ENCODE data around the gene CTBS.

The CTBS gene

DNA sequence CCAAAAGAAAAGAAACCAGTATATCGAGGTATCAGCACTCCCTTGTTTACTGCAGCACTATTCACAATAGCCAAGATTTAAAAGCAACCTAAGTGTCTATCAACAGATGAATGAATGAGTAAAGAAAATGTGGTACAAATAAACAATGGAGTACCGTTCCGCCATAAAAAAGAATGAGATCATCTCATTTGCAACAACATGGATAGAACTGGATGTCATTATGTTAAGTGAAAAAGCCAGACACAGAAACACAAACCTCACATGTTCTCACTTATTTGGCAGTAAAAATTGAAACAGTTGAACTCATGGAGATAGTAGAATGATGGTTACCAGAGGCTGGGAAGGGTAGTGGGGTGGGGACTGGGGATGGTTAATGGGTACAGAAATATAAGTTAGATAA is 63.6 kb downstream of the CTBS start:
- TF ChIP-seq, protein P1, sequence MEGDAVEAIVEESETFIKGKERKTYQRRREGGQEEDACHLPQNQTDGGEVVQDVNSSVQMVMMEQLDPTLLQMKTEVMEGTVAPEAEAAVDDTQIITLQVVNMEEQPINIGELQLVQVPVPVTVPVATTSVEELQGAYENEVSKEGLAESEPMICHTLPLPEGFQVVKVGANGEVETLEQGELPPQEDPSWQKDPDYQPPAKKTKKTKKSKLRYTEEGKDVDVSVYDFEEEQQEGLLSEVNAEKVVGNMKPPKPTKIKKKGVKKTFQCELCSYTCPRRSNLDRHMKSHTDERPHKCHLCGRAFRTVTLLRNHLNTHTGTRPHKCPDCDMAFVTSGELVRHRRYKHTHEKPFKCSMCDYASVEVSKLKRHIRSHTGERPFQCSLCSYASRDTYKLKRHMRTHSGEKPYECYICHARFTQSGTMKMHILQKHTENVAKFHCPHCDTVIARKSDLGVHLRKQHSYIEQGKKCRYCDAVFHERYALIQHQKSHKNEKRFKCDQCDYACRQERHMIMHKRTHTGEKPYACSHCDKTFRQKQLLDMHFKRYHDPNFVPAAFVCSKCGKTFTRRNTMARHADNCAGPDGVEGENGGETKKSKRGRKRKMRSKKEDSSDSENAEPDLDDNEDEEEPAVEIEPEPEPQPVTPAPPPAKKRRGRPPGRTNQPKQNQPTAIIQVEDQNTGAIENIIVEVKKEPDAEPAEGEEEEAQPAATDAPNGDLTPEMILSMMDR (IDR thresholded peaks at IDR 0.05): no peak

DNA sequence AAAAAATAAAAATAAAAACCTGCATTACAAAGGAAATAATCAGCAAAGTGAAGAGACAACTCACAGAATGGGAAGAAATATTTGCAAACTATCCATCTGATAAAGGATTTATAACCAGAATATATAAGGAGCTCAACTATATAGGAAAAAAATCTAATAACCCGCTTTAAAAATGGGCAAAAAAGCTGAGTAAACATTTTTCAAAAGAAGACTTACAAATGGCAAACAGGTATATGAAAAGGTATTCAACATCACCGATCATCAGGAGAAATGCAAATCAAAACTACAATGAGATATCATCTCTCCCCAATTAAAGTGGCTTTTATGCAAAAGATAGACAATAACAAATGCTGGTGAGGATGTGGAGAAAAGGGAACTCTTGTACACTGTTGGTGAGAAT is 64.1 kb downstream of the CTBS start:
- TF ChIP-seq, protein P1 (IDR thresholded peaks at IDR 0.05): no peak

DNA sequence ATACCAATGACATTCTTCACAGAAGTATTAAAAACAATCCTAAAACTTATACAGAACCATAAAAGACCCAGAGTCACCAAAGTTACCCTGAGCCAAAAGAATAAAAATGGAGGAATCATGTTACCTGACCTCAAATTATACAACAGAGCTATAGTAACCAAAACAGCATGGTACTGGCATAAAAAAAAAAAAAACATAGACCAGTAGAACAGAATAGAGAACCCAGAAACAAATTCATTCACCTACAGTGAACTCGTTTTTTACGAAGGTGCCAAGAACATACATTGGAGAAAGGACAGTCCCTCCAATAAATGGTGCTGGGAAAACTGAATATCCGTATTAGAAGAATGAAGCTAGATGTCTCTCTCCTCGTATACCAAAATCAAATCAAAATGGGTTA is 65.2 kb downstream of the CTBS start:
- TF ChIP-seq, protein P1 (IDR thresholded peaks at IDR 0.05): no peak

DNA sequence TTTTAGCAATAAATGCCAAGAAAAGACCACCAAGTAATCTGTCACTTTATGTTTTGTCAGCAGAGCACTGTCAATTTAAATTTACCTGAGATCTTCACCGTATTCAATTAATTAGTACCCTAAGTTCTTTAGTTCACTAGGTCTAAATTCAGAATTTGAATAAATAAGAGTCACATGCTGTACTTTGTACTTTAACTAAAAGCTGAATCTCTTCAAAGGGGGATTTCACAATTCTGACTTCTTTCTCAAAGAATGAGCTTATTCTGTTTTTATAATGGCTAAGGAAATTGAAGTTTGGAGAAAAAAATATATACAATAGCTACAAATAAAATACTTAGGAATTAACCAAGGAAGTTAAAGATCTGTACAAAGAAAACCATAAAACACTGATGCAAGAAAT is 65.7 kb downstream of the CTBS start:
- TF ChIP-seq, protein P1 (IDR thresholded peaks at IDR 0.05): no peak

DNA sequence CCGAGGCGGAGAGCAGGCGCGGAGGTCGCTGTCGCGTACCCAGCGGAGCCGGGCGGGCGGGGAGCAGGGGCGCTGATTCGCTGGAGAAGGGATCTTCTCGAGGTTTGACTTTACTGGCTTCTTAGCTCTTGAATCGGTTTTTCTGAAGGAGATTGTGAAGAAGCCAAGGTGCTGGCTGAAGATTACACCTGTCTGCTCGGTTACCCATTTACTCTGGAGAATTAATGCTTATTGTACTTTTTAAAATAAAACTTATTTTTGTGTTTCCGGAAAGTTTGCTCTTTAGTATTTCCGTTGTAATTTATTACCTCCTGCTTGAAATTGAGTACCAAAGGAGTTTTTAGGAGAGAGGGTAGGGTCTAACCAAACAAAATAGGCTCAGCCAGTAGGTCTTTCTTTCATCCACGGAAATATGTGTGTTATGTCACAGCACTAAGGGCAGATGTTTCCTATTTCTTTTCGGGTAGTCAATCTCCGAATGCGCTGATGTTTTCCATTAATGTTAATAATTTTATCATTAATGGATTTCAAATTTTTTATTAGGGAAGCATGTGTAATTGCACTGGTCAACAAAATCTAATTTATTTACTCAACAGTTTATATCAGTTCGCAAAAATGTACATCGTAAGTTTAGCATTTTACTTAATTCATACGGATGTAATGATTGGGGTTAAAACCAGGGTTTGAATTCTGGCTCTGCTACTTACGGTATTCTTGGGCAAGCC is 67.3 kb downstream of the CTBS start:
- TF ChIP-seq, protein P1 (IDR thresholded peaks at IDR 0.05): no peak

DNA sequence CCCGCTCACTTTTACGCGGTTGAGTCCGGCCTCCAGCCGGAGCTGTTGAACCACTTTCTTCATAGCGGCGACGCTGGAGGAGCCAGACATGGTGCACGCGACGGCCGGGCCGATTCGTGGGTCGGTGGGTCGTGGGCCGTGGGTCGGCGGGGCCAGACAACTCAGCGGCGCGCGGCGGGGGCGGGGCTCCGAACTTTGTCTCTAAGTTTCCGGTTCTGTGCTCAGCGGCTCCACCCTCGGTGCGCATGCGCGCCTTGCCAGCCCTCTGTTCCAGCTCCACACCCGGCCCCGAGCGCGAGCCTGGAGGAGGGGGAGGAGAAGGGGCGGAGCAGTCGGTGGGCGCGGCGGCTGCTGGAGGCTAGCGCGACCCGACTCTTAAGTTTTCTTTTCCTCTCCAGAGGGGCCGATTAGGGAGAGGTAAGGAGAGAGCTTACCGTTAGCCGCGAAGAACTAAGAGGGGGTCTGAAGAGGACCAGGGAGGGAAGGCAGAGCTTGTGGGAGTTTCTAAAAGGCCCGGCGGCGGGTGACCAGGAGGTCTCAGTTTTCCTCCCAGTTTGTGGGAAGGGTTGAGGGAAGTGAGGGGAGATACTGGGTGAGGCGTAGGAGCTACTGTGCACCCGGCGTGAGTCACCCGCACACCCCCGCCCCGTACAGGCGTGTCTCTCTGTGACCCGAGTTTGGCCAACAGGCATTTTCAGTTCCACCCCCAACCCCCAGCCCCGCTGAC is 68.1 kb downstream of the CTBS start, which contains the start of the genes GNG5 and SPATA1:
Gene GNG5, minus strand, starts transcription at position 580 of the 727 bp plus-strand sequence. Its CDS starts 490 bp downstream, at position 90.
Gene SPATA1, plus strand, starts transcription at position 385 of the 727 bp plus-strand sequence. CDS start 9,974 bp downstream, outside the sequence.
- TF ChIP-seq, protein P1 (IDR thresholded peaks at IDR 0.05): no peak

DNA sequence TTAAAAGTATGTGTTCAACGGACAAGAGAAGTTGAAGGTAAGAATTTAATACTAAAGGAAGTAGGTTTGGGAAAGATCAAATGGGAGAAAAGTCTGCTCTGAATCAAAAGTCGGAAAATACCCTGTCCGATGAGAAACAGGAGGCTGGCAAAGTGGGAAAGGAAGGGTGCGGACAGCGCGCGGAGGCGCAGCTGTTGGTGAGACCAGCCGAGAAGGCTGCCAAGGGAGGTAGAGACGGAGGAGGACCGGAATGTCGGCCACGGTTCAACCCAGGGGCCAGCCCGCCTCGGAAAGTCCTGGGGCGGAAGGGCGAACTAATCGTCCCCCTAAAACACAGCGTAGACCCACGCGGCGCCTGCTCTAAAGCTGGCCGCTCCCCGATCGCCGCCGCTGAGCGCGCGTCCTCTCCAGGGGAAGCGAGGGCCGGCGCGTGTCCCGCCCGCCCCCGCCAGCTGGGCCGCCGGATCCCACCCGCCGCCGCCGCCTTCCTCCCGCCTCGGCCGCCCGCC is 68.7 kb downstream of the CTBS start:
- TF ChIP-seq, protein P1 (IDR thresholded peaks at IDR 0.05): no peak

Measured in LNCAP (cell line).